Left ventricle myocardium inferior (tissue), 1 donor: ENCODE results near the gene LIMS2. TPM values are rescaled to one million over a fixed set of nuclear protein-coding genes. Genes with fewer than 3 reads are reported as not detected.

Source experiments
- DNase-seq: peaks from one replicate; pipeline ENCODE4 v3.0.0-alpha.2; 2020
- H3K27ac ChIP-seq: fragments of 200-600 bp; replicated peaks from 2 replicates; pipeline ENCODE4 v1.8.0; 2021
- H3K27me3 ChIP-seq: fragments of 200-600 bp; 2 replicates; pipeline ENCODE4 v1.8.0; 2021; ENCODE audit warnings: low read depth
- H3K36me3 ChIP-seq: fragments of 200-600 bp; 2 replicates; pipeline ENCODE4 v1.8.0; 2021
- H3K4me1 ChIP-seq: fragments of 200-600 bp; 2 replicates; pipeline ENCODE4 v1.8.0; 2021
- H3K4me3 ChIP-seq: fragments of 200-600 bp; 2 replicates; pipeline ENCODE4 v1.8.0; 2021; ENCODE audit warnings: mild to moderate bottlenecking, moderate library complexity
- H3K9me3 ChIP-seq: fragments of 200-600 bp; replicated peaks from 2 replicates; pipeline ENCODE4 v1.8.0; 2021
- intact Hi-C: fragments of 100-400 bp; cut with micrococcal nuclease; formaldehyde crosslinking; loops from one replicate; pipeline ENCODE4 v1.11.0; 2022
- total RNA-seq: library from RNA; stranded (reverse); fragmentation: NEBNext Ultra II Directional; extraction: Animal tissue kit (Norgen Biotek cat#: 25700); gene quantifications from one replicate; pipeline ENCODE4 v1.2.1, GENCODE V29; 2021
- TF ChIP-seq, protein P1 (sequence below): fragments of 200-600 bp; IDR thresholded peaks from 2 replicates; pipeline ENCODE4 v1.8.0; 2021; ENCODE audit warnings: antibody characterized with exemption, mild to moderate bottlenecking, borderline replicate concordance
- donor health status: DM: no; HTN: yes; CAD: no; lungs with severe emphysema.

LIMS2 gene
- total RNA-seq, 1 donor from 2014 or later = 173 TPM

- Histone ChIP-seq H3K4me3 (no peak overlapping the region), H3K27me3 (no peaks in the 10 kb centered on the region), H3K27ac (peak overlapping the region; percentile 94), H3K36me3 (peaks cover 20% of the 10 kb centered on the region), H3K4me1 (peaks cover 97% of the 10 kb centered on the region), H3K9me3 (no peaks in the 10 kb centered on the region)
- intact Hi-C loops = no loop called here
- DNase-seq = no peak
- TF ChIP-seq, protein P1, sequence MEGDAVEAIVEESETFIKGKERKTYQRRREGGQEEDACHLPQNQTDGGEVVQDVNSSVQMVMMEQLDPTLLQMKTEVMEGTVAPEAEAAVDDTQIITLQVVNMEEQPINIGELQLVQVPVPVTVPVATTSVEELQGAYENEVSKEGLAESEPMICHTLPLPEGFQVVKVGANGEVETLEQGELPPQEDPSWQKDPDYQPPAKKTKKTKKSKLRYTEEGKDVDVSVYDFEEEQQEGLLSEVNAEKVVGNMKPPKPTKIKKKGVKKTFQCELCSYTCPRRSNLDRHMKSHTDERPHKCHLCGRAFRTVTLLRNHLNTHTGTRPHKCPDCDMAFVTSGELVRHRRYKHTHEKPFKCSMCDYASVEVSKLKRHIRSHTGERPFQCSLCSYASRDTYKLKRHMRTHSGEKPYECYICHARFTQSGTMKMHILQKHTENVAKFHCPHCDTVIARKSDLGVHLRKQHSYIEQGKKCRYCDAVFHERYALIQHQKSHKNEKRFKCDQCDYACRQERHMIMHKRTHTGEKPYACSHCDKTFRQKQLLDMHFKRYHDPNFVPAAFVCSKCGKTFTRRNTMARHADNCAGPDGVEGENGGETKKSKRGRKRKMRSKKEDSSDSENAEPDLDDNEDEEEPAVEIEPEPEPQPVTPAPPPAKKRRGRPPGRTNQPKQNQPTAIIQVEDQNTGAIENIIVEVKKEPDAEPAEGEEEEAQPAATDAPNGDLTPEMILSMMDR = no peak
Measured at GRCh38 chr2:127635380-127636237, 39.7 kb downstream of the LIMS2 start.

- H3K9me3 ChIP-seq = no peaks in the 10 kb centered on the region
- intact Hi-C loops = no loop called here
- TF ChIP-seq, protein P1 = no peak
- DNase-seq = no peak
- H3K4me3 ChIP-seq = no peak overlapping the region
- H3K27ac ChIP-seq = peak overlapping the region; percentile 94
- no peaks in the 10 kb centered on the region for H3K27me3 ChIP-seq
- peaks cover 97% of the 10 kb centered on the region for H3K4me1 ChIP-seq
- peaks cover 12% of the 10 kb centered on the region for H3K36me3 ChIP-seq
Measured at GRCh38 chr2:127634626-127635379, 40.5 kb downstream of the LIMS2 start.

DNA sequence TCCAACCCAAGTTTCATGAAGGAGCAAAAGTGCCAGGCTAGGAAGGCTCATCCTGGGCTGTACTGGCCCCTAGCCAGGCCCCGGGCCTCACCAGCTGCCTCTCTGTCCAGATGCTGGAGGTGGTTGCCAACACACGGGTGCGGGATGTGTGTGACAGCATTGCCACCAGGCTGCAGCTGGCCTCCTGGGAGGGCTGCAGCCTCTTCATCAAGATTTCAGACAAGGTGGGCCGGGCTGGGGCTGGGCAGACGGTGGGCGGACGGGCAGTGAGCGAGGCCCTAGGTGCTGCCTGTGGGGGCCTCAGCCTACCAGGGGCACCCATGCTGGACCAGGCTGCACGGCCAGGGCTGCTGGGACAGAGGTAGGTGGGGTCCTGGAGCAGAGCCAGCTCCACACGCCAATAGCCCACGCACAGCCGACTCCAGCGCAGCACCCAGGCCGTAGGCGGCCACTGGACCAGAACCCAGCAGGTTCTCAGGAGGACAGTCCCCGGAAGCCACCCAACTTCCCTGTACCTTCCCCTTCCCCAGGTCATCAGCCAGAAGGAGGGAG, 41.2 kb downstream of the LIMS2 start:
- Histone ChIP-seq H3K9me3 (no peaks in the 10 kb centered on the region), H3K36me3 (peaks cover 9% of the 10 kb centered on the region), H3K27me3 (no peaks in the 10 kb centered on the region), H3K27ac (peak overlapping the region; percentile 94), H3K4me1 (peaks cover 99% of the 10 kb centered on the region), H3K4me3 (no peak overlapping the region)
- DNase-seq = no peak
- TF ChIP-seq, protein P1 = no peak
- intact Hi-C loops = no loop called here

DNA sequence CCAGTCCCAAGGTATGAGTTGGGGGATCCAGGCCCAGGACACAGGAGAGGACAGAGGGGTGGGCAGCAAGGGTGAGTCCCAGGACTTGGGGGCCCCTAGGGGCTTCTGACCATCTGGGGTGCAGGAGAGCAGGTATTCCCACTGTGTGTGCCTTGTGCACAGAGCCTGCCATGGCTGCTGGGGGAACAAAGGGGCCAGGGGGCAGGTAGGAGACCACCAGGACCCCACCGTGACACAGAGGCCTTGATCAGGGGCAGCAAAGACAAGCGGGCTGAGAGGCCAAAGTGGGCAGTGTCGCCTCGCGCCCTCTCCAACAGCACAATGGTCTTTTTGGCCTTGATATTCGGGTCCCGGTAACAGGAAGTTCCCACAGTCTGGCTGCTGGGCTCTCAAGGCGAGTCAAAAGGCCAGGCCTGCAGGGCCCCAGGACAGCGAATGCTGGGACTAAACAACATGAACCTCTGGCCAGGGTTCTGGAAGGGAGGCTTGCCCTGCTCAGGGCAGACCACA, 41.7 kb downstream of the LIMS2 start:
- Histone ChIP-seq H3K27ac (peak overlapping the region; percentile 94), H3K4me3 (no peak overlapping the region), H3K4me1 (peaks cover 100% of the 10 kb centered on the region), H3K36me3 (peaks cover 4% of the 10 kb centered on the region), H3K9me3 (no peaks in the 10 kb centered on the region), H3K27me3 (no peaks in the 10 kb centered on the region)
- intact Hi-C loops = no loop called here
- DNase-seq = no peak
- TF ChIP-seq, protein P1 = no peak
